CD14-positive monocyte (primary cell): ENCODE measurements around the gene GPR143. TPM values are rescaled to one million over a fixed set of nuclear protein-coding genes. Genes with fewer than 3 reads are reported as not detected.

Source experiments
- DNase-seq, 3 donors: peaks; one replicate each; pipeline ENCODE4 v3.0.0-alpha.2; 2011 to 2022
- H2AFZ ChIP-seq: 2 replicates; pipeline ENCODE4 v1.6.0; 2012; ENCODE audit warnings: mild to moderate bottlenecking, low read depth, low read length, inconsistent platforms; ENCODE audit not compliant: insufficient read depth, poor library complexity, severe bottlenecking
- H3K27ac ChIP-seq, 2 donors: 1 replicate in 1 of 2; 2 replicates in 1 of 2; pipeline ENCODE4 v1.5.1; 2012 to 2013; ENCODE audit warnings: low read length in 2 of 2, control low read depth in 1 of 2, inconsistent platforms in 1 of 2, low read depth in 1 of 2, mild to moderate bottlenecking in 1 of 2
- H3K27me3 ChIP-seq, 2 donors: one replicate each; pipeline versions ENCODE4 v1.6.0 to v1.6.1; 2011 to 2013; ENCODE audit warnings: low read length in 2 of 2; ENCODE audit not compliant: control insufficient read depth in 2 of 2, insufficient read depth in 2 of 2
- H3K36me3 ChIP-seq, 2 donors: replicated peaks in 1 of 2; 1 replicate in 1 of 2; 2 replicates in 1 of 2; pipeline versions ENCODE4 v1.5.1 to v1.6.1; 2012 to 2013; ENCODE audit warnings: low read length in 2 of 2, control low read depth in 1 of 2, inconsistent platforms in 1 of 2, mild to moderate bottlenecking in 1 of 2; ENCODE audit not compliant: insufficient read depth in 2 of 2, control insufficient read depth in 1 of 2
- H3K4me1 ChIP-seq, 2 donors: 1 replicate in 1 of 2; 2 replicates in 1 of 2; pipeline versions ENCODE4 v1.5.1 to v1.6.1; 2012 to 2013; ENCODE audit warnings: low read length in 2 of 2, control low read depth in 1 of 2, inconsistent platforms in 1 of 2, mild to moderate bottlenecking in 1 of 2, moderate library complexity in 1 of 2; ENCODE audit not compliant: insufficient read depth in 2 of 2, control insufficient read depth in 1 of 2
- H3K4me2 ChIP-seq: replicated peaks from 2 replicates; pipeline ENCODE3; 2012; ENCODE audit warnings: low read length, moderate library complexity, mild to moderate bottlenecking; ENCODE audit not compliant: poor library complexity, severe bottlenecking; ENCODE audit errors: extremely low read depth
- H3K4me3 ChIP-seq, 3 experiments: fragments of 200-600 bp in 1 of 3; sonication (generic) in 1 of 3; replicated peaks in 1 of 3; 1 replicate in 2 of 3; 2 replicates in 1 of 3; pipeline ENCODE4 v1.5.1; 2011 to 2013; ENCODE audit warnings: low read length in 3 of 3, mild to moderate bottlenecking in 3 of 3, control low read depth in 2 of 3, low read depth in 2 of 3, inconsistent platforms in 1 of 3, moderate library complexity in 1 of 3
- H3K79me2 ChIP-seq: 2 replicates; pipeline ENCODE4 v1.6.0; 2012; ENCODE audit warnings: mild to moderate bottlenecking, control low read depth, inconsistent platforms, low read length, moderate library complexity; ENCODE audit not compliant: insufficient read depth
- H3K9ac ChIP-seq: 2 replicates; pipeline ENCODE4 v1.6.0; 2017; ENCODE audit warnings: low read length, mild to moderate bottlenecking; ENCODE audit not compliant: insufficient read depth, poor library complexity, severe bottlenecking
- H3K9me3 ChIP-seq, 2 donors: replicated peaks in 1 of 2; 1 replicate in 1 of 2; 2 replicates in 1 of 2; pipeline versions ENCODE4 v1.5.1 to v1.6.1; 2012 to 2013; ENCODE audit warnings: low read length in 2 of 2, control low read depth in 1 of 2; ENCODE audit not compliant: control insufficient read depth in 1 of 2, insufficient read depth in 1 of 2
- H4K20me1 ChIP-seq: 2 replicates; pipeline ENCODE4 v1.6.0; 2012; ENCODE audit warnings: mild to moderate bottlenecking, low read length, control low read depth, moderate library complexity; ENCODE audit not compliant: insufficient read depth
- H3K27ac Mint-ChIP-seq, 7 donors: one replicate each; pipeline ENCODE4 v1.8.0; 2020; ENCODE audit warnings: mild to moderate bottlenecking in 7 of 7, mixed read lengths in 7 of 7, moderate library complexity in 6 of 7, inconsistent platforms in 2 of 7
- H3K27me3 Mint-ChIP-seq, 3 donors: one replicate each; pipeline ENCODE4 v1.8.0; 2021 to 2022; ENCODE audit warnings: low read depth in 3 of 3, mild to moderate bottlenecking in 3 of 3, mixed read lengths in 3 of 3, moderate library complexity in 3 of 3, inconsistent platforms in 1 of 3
- H3K36me3 Mint-ChIP-seq, 2 donors: one replicate each; pipeline ENCODE4 v1.8.0; 2020; ENCODE audit warnings: mixed read lengths in 2 of 2, inconsistent platforms in 1 of 2, mild to moderate bottlenecking in 1 of 2
- H3K4me1 Mint-ChIP-seq: one replicate; pipeline ENCODE4 v1.8.0; 2020; ENCODE audit warnings: mild to moderate bottlenecking, mixed read lengths
- H3K4me3 Mint-ChIP-seq, 2 donors: one replicate each; pipeline ENCODE4 v1.8.0; 2020; ENCODE audit warnings: mild to moderate bottlenecking in 2 of 2, mixed read lengths in 2 of 2, moderate library complexity in 1 of 2
- H3K9me3 Mint-ChIP-seq, 7 donors: one replicate each; pipeline ENCODE4 v1.8.0; 2020 to 2022; ENCODE audit warnings: mixed read lengths in 7 of 7, mild to moderate bottlenecking in 6 of 7, moderate library complexity in 6 of 7, inconsistent platforms in 2 of 7
- WGBS: methylation state at CpG from one replicate; pipeline ENCODE4 v1.1.5; 2013; ENCODE audit warnings: missing lambda C conversion rate; ENCODE audit not compliant: insufficient coverage; 5-methylcytosine and 5-hydroxymethylcytosine counted together
- intact Hi-C, 2 donors: fragments of 100-400 bp; cut with micrococcal nuclease; formaldehyde crosslinking; loops; one replicate each; pipeline versions ENCODE4 v1.15.0 to v1.15.1; 2023
- polyA plus RNA-seq, 3 donors: library from polyadenylated mRNA; depleted of rRNA in 1 of 3; unstranded in 2 of 3; stranded (reverse) in 1 of 3; fragments of 300-500 nt in 2 of 3; fragments of >200 nt in 1 of 3; fragmentation: Illumina TruSeq in 2 of 3; gene quantifications; 1 replicate in 2 of 3; 2 replicates in 1 of 3; pipeline ENCODE4 v1.2.3, GENCODE V29; 2012 to 2021
- TF ChIP-seq, protein P1 (sequence below): fragments of 200-600 bp; IDR thresholded peaks from one replicate; pipeline ENCODE4 v1.8.0; 2022; ENCODE audit warnings: antibody characterized with exemption, mild to moderate bottlenecking

Gene GPR143
- polyA plus RNA-seq, 3 donors, result not detected

DNA sequence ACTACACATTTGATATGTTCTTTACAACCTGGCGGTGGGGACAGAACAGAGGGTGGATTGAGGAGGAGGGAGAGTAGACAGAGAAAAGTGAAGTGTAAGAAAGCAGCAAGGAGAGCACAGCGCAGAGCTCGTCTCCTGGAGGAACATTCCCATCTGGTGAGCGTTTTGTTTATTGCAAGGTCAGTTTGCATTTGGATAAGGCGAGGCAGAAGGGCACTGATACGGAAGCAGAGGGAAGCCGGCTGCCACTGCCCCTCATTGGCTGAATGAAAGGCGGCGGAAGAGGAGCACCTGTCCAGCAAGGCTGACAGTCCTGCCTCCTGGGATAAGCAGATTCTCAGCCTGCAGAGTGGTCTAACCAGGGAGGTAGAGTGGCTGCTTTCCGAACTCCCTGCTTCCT, 83.2 kb downstream of the GPR143 start:
- no peak overlapping the region for H3K4me3 ChIP-seq
- no peak overlapping the region for H3K27ac Mint-ChIP-seq
- H3K9me3 ChIP-seq, result no peaks in the 10 kb centered on the region
- 92% methylated on average over 7 of the region's 10 CpGs for WGBS
- peaks cover 0 to 16% (median 0%) of the 10 kb centered on the region in 3 donors for H3K27me3 Mint-ChIP-seq
- no peaks in the 10 kb centered on the region for H3K27me3 ChIP-seq
- no peak overlapping the region for H2AFZ ChIP-seq
- peaks cover 0 to 2% (median 0%) of the 10 kb centered on the region in 7 donors for H3K9me3 Mint-ChIP-seq
- H4K20me1 ChIP-seq, result peaks cover 25% of the 10 kb centered on the region
- intact Hi-C loops, result no loop called here
- peaks cover 8% of the 10 kb centered on the region for H3K4me1 Mint-ChIP-seq
- no peak overlapping the region for H3K4me3 Mint-ChIP-seq
- TF ChIP-seq, protein P1, sequence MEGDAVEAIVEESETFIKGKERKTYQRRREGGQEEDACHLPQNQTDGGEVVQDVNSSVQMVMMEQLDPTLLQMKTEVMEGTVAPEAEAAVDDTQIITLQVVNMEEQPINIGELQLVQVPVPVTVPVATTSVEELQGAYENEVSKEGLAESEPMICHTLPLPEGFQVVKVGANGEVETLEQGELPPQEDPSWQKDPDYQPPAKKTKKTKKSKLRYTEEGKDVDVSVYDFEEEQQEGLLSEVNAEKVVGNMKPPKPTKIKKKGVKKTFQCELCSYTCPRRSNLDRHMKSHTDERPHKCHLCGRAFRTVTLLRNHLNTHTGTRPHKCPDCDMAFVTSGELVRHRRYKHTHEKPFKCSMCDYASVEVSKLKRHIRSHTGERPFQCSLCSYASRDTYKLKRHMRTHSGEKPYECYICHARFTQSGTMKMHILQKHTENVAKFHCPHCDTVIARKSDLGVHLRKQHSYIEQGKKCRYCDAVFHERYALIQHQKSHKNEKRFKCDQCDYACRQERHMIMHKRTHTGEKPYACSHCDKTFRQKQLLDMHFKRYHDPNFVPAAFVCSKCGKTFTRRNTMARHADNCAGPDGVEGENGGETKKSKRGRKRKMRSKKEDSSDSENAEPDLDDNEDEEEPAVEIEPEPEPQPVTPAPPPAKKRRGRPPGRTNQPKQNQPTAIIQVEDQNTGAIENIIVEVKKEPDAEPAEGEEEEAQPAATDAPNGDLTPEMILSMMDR, result no peak
- peaks cover 7 to 8% of the 10 kb centered on the region in 2 donors for H3K4me1 ChIP-seq
- peaks cover 18 to 71% of the 10 kb centered on the region in 2 donors for H3K36me3 ChIP-seq
- no peak overlapping the region for H3K27ac ChIP-seq
- no peak overlapping the region for H3K4me2 ChIP-seq
- no peak overlapping the region for H3K9ac ChIP-seq
- peaks cover 59 to 60% of the 10 kb centered on the region in 2 donors for H3K36me3 Mint-ChIP-seq
- H3K79me2 ChIP-seq, result no peaks in the 10 kb centered on the region
- no peak for DNase-seq

- Histone ChIP-seq H3K4me2 (no peak overlapping the region), H3K9me3 (no peaks in the 10 kb centered on the region), H3K9ac (no peak overlapping the region), H3K4me3 (no peak overlapping the region), H2AFZ (no peak overlapping the region), H3K27me3 (no peaks in the 10 kb centered on the region), H3K27ac (no peak overlapping the region), H4K20me1 (peaks cover 22% of the 10 kb centered on the region), H3K4me1 (peaks cover 16 to 18% of the 10 kb centered on the region in 2 donors), H3K79me2 (no peaks in the 10 kb centered on the region), H3K36me3 (peaks cover 18 to 61% of the 10 kb centered on the region in 2 donors)
- TF ChIP-seq, protein P1, result no peak
- Mint-ChIP-seq H3K36me3 (peaks cover 50% of the 10 kb centered on the region in 2 donors), H3K27me3 (peaks cover 0 to 16% (median 0%) of the 10 kb centered on the region in 3 donors), H3K9me3 (peaks cover 0 to 10% (median 0%) of the 10 kb centered on the region in 7 donors), H3K4me3 (no peak overlapping the region), H3K4me1 (peaks cover 18% of the 10 kb centered on the region), H3K27ac (no peak overlapping the region)
- intact Hi-C loops, result no loop called here
- DNase-seq, result peak in 1 of 3 donors; percentile 8
- 60% methylated on average over 1 of the region's 4 CpGs for WGBS
These were observed 84.2 kb downstream of the GPR143 start for GRCh38 chrX:9681422-9681821.
